HepG2 (cell line): ENCODE data around the gene SYNE2. TPM values are rescaled to one million over a fixed set of nuclear protein-coding genes. Genes with fewer than 3 reads are reported as not detected.

Source experiments
- ATAC-seq: fragments of 200-7000 bp; cut with Tn5 transposase; 3 replicates; pipeline ENCODE4 v1.9.1; 2020; ENCODE audit warnings: mild to moderate bottlenecking, moderate library complexity
- Bru-seq: library from RNA; stranded (reverse); fragments of 400-500 nt; gene quantifications from one replicate; lab custom pipeline; 2021; lab: Mats Ljungman, UMichigan
- BruChase-seq, 2 experiments: library from RNA; stranded (reverse); fragments of 400-500 nt; gene quantifications; one replicate each; lab custom pipeline; 2021; lab: Mats Ljungman, UMichigan
- BruUV-seq: library from RNA; stranded (reverse); fragments of 400-500 nt; replicated peaks from 2 replicates; lab custom pipeline; 2021; lab: Mats Ljungman, UMichigan
- CTCF ChIA-PET: fragments of 300-600 bp; formaldehyde crosslinking; extraction: SDS; loops from one replicate; lab custom pipeline; 2021; ENCODE audit warnings: low total read pairs, inconsistent platforms, low intra/inter-chr PET ratio; lab: Yijun Ruan, JAX
- POLR2A ChIA-PET: fragments of 350-600 bp; sonication (Branson Sonifier 250); formaldehyde crosslinking; loops from one replicate; lab custom pipeline; 2020; ENCODE audit warnings: antibody characterized with exemption, inconsistent platforms; lab: Yijun Ruan, JAX
- DNase-seq: peaks from one replicate; pipeline ENCODE4 v3.0.0-alpha.2; 2015; ENCODE audit warnings: low spot score
- FAIRE-seq: peaks from 3 replicates; lab custom pipeline; 2011; peaks lifted over from hg19 to GRCh38; lab: Jason Lieb, UNC
- H2AFZ ChIP-seq: one replicate; pipeline ENCODE4 v1.6.1; 2011; ENCODE audit warnings: low read length, inconsistent platforms
- H3K27ac ChIP-seq: fragments of 300-600 bp; 3 replicates; pipeline ENCODE4 v1.8.0; 2011; ENCODE audit warnings: mixed run types, mild to moderate bottlenecking, mixed read lengths, low read length, inconsistent platforms; ENCODE audit not compliant: insufficient read depth; ENCODE audit errors: extremely low read length
- H3K27me3 ChIP-seq, 2 experiments: fragments of 200-600 bp in 1 of 2; 2 replicates in 1 of 2; 3 replicates in 1 of 2; pipeline versions ENCODE4 v1.6.0 to v1.8.0; 2011; ENCODE audit warnings: low read length in 2 of 2, mild to moderate bottlenecking in 2 of 2, moderate library complexity in 2 of 2, inconsistent platforms in 1 of 2; ENCODE audit not compliant: insufficient read depth in 2 of 2, control insufficient read depth in 1 of 2
- H3K36me3 ChIP-seq, 2 experiments: fragments of 200-600 bp in 1 of 2; replicated peaks in 1 of 2; 2 replicates in 1 of 2; 3 replicates in 1 of 2; pipeline versions ENCODE4 v1.5.1 to v1.8.0; 2011; ENCODE audit warnings: low read length in 2 of 2, inconsistent platforms in 1 of 2; ENCODE audit not compliant: insufficient read depth in 2 of 2, control insufficient read depth in 1 of 2
- H3K4me1 ChIP-seq: 2 replicates; pipeline ENCODE4 v1.5.1; 2012; ENCODE audit warnings: low read length, inconsistent platforms; ENCODE audit not compliant: insufficient read depth
- H3K4me2 ChIP-seq: 2 replicates; pipeline ENCODE4 v1.6.0; 2011; ENCODE audit warnings: low read depth, low read length, inconsistent platforms
- H3K4me3 ChIP-seq, 3 experiments: fragments of 200-600 bp in 1 of 3; sonication (generic), shearing (Covaris generic) in 1 of 3; replicated peaks in 1 of 3; 2 replicates each; pipeline ENCODE4 v1.5.1; 2011 to 2016; ENCODE audit warnings: low read length in 3 of 3, inconsistent platforms in 2 of 3, low read depth in 2 of 3, mild to moderate bottlenecking in 2 of 3, control low read depth in 1 of 3, mixed read lengths in 1 of 3; ENCODE audit not compliant: insufficient read depth in 1 of 3
- H3K79me2 ChIP-seq: one replicate; pipeline ENCODE4 v1.6.1; 2011; ENCODE audit warnings: low read length, inconsistent platforms; ENCODE audit not compliant: insufficient read depth
- H3K9ac ChIP-seq: 2 replicates; pipeline ENCODE4 v1.6.0; 2011; ENCODE audit warnings: mild to moderate bottlenecking, low read depth, low read length, inconsistent platforms; ENCODE audit not compliant: insufficient read depth
- H3K9me3 ChIP-seq: 2 replicates; pipeline ENCODE4 v1.5.1; 2012; ENCODE audit warnings: mild to moderate bottlenecking, low read length
- H4K20me1 ChIP-seq: 2 replicates; pipeline ENCODE4 v1.6.0; 2011; ENCODE audit warnings: inconsistent platforms, mild to moderate bottlenecking, low read length, moderate library complexity; ENCODE audit not compliant: insufficient read depth
- KLF12 ChIP-seq: sonication (generic); formaldehyde crosslinking; IDR thresholded peaks from 2 replicates; pipeline ENCODE4 v1.4.0; 2020; ENCODE audit warnings: missing genetic modification reagents, borderline replicate concordance
- MED13 ChIP-seq: sonication (generic); formaldehyde crosslinking; IDR thresholded peaks from 2 replicates; pipeline ENCODE4 v1.5.0; 2020; ENCODE audit warnings: missing genetic modification reagents
- SMARCC2 ChIP-seq: fragments of 450-650 bp; IDR thresholded peaks from 2 replicates; pipeline ENCODE4 v1.6.1; 2017; ENCODE audit warnings: antibody characterized with exemption, mild to moderate bottlenecking
- ZMYM4 ChIP-seq: sonication (generic); formaldehyde crosslinking; IDR thresholded peaks from 2 replicates; pipeline ENCODE4 v1.8.1; 2023; ENCODE audit warnings: mild to moderate bottlenecking, missing genetic modification reagents
- WGBS: methylation state at CpG from one replicate; pipeline ENCODE4 v1.1.6; 2017; ENCODE audit warnings: low lambda C conversion rate; 5-methylcytosine and 5-hydroxymethylcytosine counted together
- in situ Hi-C: cut with HindIII; loops from 2 replicates; pipeline ENCODE4 v1.10.0; 2017; ENCODE audit warnings: low pct_unique_long_range_greater_than_20kb; ENCODE audit not compliant: extremely low pct_ligation_motif_present
- intact Hi-C: fragments of 100-400 bp; cut with micrococcal nuclease; formaldehyde crosslinking; loops from one replicate; pipeline ENCODE4 v1.10.0; 2022; ENCODE audit not compliant: unreplicated experiment
- long read RNA-seq, 2 experiments: library from RNA in 1 of 2; library from polyadenylated mRNA in 1 of 2; stranded (forward) in 1 of 2; unstranded in 1 of 2; transcript quantifications; one replicate each; pipeline ENCODE4 v2.0.0, GENCODE V29; 2019 to 2022
- polyA minus RNA-seq, 3 experiments: library from RNA; depleted of rRNA, polyadenylated mRNA; stranded (reverse); fragments of >200 nt; gene quantifications; 2 replicates each; pipeline ENCODE4 v1.2.3, GENCODE V29; 2011; ENCODE audit warnings: low replicate concordance in 1 of 3
- polyA plus RNA-seq, 8 experiments: library from polyadenylated mRNA; depleted of rRNA in 3 of 8; stranded (reverse) in 7 of 8; unstranded in 1 of 8; fragments of >200 nt; fragmentation: Illumina TruSeq in 4 of 8; extraction: Trizol in 4 of 8; gene quantifications; 2 replicates each; pipeline versions ENCODE4 v1.2.1 to v1.2.3, GENCODE V29; 2011 to 2016; ENCODE audit warnings: low read depth in 4 of 8, missing spikeins in 1 of 8, mixed read lengths in 1 of 8; ENCODE audit not compliant: insufficient read depth in 1 of 8
- total RNA-seq, 5 experiments: library from RNA; depleted of rRNA; stranded (reverse); fragments of >200 nt; fragmentation: Illumina TruSeq; extraction: Trizol; gene quantifications; 2 replicates each; pipeline ENCODE4 v1.2.3, GENCODE V29; 2016; ENCODE audit warnings: low read depth in 1 of 5
- TF ChIP-seq, protein P1 (sequence below): sonication (generic); formaldehyde crosslinking; IDR thresholded peaks from 2 replicates; pipeline ENCODE4 v1.4.0; 2020; ENCODE audit warnings: mild to moderate bottlenecking, missing genetic modification reagents
- TF ChIP-seq, protein P2 (sequence below): sonication (generic); formaldehyde crosslinking; IDR thresholded peaks from 2 replicates; pipeline ENCODE4 v1.5.0; 2020; ENCODE audit warnings: mild to moderate bottlenecking, missing genetic modification reagents, moderate library complexity
- TF ChIP-seq, protein P3 (sequence below): sonication (generic); formaldehyde crosslinking; IDR thresholded peaks from 2 replicates; pipeline ENCODE4 v1.4.0; 2020; ENCODE audit warnings: missing genetic modification reagents

The SYNE2 gene, protein sequence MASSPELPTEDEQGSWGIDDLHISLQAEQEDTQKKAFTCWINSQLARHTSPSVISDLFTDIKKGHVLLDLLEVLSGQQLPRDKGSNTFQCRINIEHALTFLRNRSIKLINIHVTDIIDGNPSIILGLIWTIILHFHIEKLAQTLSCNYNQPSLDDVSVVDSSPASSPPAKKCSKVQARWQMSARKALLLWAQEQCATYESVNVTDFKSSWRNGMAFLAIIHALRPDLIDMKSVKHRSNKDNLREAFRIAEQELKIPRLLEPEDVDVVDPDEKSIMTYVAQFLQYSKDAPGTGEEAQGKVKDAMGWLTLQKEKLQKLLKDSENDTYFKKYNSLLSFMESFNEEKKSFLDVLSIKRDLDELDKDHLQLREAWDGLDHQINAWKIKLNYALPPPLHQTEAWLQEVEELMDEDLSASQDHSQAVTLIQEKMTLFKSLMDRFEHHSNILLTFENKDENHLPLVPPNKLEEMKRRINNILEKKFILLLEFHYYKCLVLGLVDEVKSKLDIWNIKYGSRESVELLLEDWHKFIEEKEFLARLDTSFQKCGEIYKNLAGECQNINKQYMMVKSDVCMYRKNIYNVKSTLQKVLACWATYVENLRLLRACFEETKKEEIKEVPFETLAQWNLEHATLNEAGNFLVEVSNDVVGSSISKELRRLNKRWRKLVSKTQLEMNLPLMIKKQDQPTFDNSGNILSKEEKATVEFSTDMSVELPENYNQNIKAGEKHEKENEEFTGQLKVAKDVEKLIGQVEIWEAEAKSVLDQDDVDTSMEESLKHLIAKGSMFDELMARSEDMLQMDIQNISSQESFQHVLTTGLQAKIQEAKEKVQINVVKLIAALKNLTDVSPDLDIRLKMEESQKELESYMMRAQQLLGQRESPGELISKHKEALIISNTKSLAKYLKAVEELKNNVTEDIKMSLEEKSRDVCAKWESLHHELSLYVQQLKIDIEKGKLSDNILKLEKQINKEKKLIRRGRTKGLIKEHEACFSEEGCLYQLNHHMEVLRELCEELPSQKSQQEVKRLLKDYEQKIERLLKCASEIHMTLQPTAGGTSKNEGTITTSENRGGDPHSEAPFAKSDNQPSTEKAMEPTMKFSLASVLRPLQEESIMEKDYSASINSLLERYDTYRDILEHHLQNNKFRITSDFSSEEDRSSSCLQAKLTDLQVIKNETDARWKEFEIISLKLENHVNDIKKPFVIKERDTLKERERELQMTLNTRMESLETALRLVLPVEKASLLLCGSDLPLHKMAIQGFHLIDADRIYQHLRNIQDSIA (N-terminal part only)
- total RNA-seq (2016; rRNA removed; fragmentation: Illumina TruSeq; extraction: Trizol) (13.3 and 19.5 TPM in 2 replicates), polyA plus RNA-seq (2011; rRNA removed) (6.2 and 6.4 TPM in 2 replicates), polyA minus RNA-seq (2011; rRNA and poly(A)+ RNA removed; ENCODE audit: low replicate concordance) (21.2 and 137 TPM in 2 replicates), Bru-seq, nascent RNA (percentile 47 among the genes with signal in this experiment), BruChase-seq, experiment 1, labeled RNA remaining after a 6-hour chase (percentile 55 among the genes with signal in this experiment), BruChase-seq, experiment 2, labeled RNA remaining after a 2-hour chase (percentile 51 among the genes with signal in this experiment)
- 3.3 and 4.7 TPM in 2 replicates for total RNA-seq (2016; cell fraction: cytosol; rRNA removed; fragmentation: Illumina TruSeq; extraction: Trizol; ENCODE audit: low read depth)
- total RNA-seq (2016; cell fraction: insoluble cytoplasmic fraction; rRNA removed; fragmentation: Illumina TruSeq; extraction: Trizol), result 13.6 and 17.1 TPM in 2 replicates
- total RNA-seq (2016; cell fraction: membrane; rRNA removed; fragmentation: Illumina TruSeq; extraction: Trizol), result 4.5 and 4.9 TPM in 2 replicates
- 24.4 and 24.6 TPM in 2 replicates for total RNA-seq (2016; cell fraction: nucleus; rRNA removed; fragmentation: Illumina TruSeq; extraction: Trizol)
- 3.3 and 4.5 TPM in 2 replicates for polyA plus RNA-seq (2011; cell fraction: cytosol; rRNA removed)
- 21.7 and 22.7 TPM in 2 replicates for polyA plus RNA-seq (2011; cell fraction: nucleus; rRNA removed)
- polyA plus RNA-seq (2012), result 4.5 and 5.0 TPM in 2 replicates
- 0.34 and 0.63 TPM in 2 replicates for polyA plus RNA-seq (2016; cell fraction: cytosol; fragmentation: Illumina TruSeq; extraction: Trizol; ENCODE audit: low read depth)
- polyA plus RNA-seq (2016; cell fraction: insoluble cytoplasmic fraction; fragmentation: Illumina TruSeq; extraction: Trizol; ENCODE audit: low read depth), result 7.2 and 9.1 TPM in 2 replicates
- polyA plus RNA-seq (2016; cell fraction: membrane; fragmentation: Illumina TruSeq; extraction: Trizol; ENCODE audit: low read depth), result 0.87 and 1.0 TPM in 2 replicates
- 13.5 and 14.3 TPM in 2 replicates for polyA plus RNA-seq (2016; cell fraction: nucleus; fragmentation: Illumina TruSeq; extraction: Trizol; ENCODE audit: insufficient read depth, low read depth)
- 9.4 and 14.6 TPM in 2 replicates for polyA minus RNA-seq (2011; cell fraction: cytosol; rRNA and poly(A)+ RNA removed)
- polyA minus RNA-seq (2011; cell fraction: nucleus; rRNA and poly(A)+ RNA removed), result 55.6 and 61.7 TPM in 2 replicates
- long read RNA-seq, experiment 1, partial matches to known transcripts, result 2 of 3 reads
- long read RNA-seq, experiment 1, other reads (novel, unspliced or antisense), result 1 of 3 reads
- long read RNA-seq, experiment 2, partial matches to known transcripts, result 4 of 9 reads
- long read RNA-seq, experiment 2, other reads (novel, unspliced or antisense), result 5 of 9 reads

DNA sequence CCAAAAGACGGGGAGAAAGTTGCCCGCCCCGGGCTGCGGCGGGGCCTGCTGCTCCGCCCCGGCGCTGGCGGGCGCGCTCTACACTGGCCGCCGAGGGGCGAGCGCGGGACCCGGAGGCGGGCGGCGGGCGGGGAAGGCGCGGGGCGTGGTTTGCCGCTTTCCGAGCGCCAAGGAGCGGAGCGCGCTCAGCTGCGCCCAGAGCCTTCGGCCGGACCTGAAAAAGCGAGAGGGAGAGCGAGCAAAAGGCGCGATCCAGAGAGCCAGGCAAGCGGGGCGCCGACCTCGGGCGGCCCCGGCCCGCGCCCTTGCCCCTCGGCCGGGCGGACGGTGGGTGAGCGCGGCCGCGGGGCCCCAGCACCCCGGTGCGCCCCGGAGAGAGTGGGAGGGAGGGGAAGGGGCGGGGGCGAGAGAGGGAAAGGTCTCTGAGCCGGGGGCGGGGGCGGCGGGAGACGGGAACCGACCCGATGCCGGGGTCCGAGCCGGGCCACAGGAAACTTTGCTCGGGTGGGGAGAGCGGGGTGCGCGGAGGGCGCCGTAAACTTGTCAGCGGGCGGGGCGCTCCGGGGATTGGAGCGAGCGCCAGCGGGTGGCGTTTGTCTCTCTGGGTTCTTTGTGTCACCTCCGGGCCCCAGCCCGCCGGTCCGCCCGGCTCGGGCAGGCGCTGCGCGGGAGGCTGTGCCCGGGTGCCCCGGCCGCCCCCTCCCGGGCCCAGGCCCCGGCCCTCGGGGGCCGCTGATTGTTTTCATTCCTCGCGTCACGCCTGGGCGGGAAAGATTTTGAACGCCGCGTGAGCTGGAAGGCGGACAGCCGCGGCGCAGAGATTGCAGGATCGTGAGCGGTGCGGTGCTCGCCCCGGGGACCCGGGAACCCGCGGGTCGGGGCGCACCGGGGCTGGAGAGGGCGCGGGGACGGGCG is at the start of gene SYNE2:
Gene SYNE2 (plus strand): TSS at position 188 of the 915 bp plus-strand sequence. CDS start 56,145 bp downstream, outside the sequence.
- Histone ChIP-seq H3K4me1 (peaks cover 24% of the 10 kb centered on the region), H3K9ac (peak within 1 kb of the TSS; percentile 63), H3K4me3 (peak within 1 kb of the TSS; percentile 76 to 92 (median 82)), H4K20me1 (no peaks in the 10 kb centered on the region), H3K36me3 (no peaks in the 10 kb centered on the region), H3K27me3 (no peaks in the 10 kb centered on the region; a peak in 1 of 5 replicates), H3K79me2 (peaks cover 10% of the 10 kb centered on the region), H3K9me3 (no peaks in the 10 kb centered on the region), H3K27ac (peak within 1 kb of the TSS; percentile 50), H2AFZ (peak within 1 kb of the TSS; percentile 79), H3K4me2 (peak within 1 kb of the TSS; percentile 85)
- FAIRE-seq, result no peak
- ChIA-PET CTCF (no interaction called here), POLR2A (interaction anchor here (0.7 to 1.7 kb wide), 2 partner anchors 11 to 205 kb away, joined by 3 to 5 read pairs; no protein-coding TSS in a partner anchor)
- in situ Hi-C loops (no loop called here), intact Hi-C loops (loop anchor here (2.0 to 10.0 kb wide), 3 partner anchors 44 to 142 kb away; no protein-coding TSS in a partner anchor)
- peak; percentile 96 for ATAC-seq
- no TSS peak for BruUV-seq
- peak; percentile 38 for DNase-seq
- 3% methylated on average over 31 of the region's 124 CpGs for WGBS
- TF ChIP-seq, protein P1, sequence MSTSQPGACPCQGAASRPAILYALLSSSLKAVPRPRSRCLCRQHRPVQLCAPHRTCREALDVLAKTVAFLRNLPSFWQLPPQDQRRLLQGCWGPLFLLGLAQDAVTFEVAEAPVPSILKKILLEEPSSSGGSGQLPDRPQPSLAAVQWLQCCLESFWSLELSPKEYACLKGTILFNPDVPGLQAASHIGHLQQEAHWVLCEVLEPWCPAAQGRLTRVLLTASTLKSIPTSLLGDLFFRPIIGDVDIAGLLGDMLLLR (CRISPR knock-in tag), result no peak
- TF ChIP-seq MED13 (CRISPR knock-in tag) (no peak), KLF12 (CRISPR knock-in tag) (peak; percentile 25; the same call in 1 of the 2 replicates), ZMYM4 (CRISPR knock-in tag) (0 out of 2 replicates have a peak, but pooled peaks have one; percentile 24), SMARCC2 (no peak)
- TF ChIP-seq, protein P2, sequence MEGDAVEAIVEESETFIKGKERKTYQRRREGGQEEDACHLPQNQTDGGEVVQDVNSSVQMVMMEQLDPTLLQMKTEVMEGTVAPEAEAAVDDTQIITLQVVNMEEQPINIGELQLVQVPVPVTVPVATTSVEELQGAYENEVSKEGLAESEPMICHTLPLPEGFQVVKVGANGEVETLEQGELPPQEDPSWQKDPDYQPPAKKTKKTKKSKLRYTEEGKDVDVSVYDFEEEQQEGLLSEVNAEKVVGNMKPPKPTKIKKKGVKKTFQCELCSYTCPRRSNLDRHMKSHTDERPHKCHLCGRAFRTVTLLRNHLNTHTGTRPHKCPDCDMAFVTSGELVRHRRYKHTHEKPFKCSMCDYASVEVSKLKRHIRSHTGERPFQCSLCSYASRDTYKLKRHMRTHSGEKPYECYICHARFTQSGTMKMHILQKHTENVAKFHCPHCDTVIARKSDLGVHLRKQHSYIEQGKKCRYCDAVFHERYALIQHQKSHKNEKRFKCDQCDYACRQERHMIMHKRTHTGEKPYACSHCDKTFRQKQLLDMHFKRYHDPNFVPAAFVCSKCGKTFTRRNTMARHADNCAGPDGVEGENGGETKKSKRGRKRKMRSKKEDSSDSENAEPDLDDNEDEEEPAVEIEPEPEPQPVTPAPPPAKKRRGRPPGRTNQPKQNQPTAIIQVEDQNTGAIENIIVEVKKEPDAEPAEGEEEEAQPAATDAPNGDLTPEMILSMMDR (CRISPR knock-in tag), result peak; percentile 30
- TF ChIP-seq, protein P3, sequence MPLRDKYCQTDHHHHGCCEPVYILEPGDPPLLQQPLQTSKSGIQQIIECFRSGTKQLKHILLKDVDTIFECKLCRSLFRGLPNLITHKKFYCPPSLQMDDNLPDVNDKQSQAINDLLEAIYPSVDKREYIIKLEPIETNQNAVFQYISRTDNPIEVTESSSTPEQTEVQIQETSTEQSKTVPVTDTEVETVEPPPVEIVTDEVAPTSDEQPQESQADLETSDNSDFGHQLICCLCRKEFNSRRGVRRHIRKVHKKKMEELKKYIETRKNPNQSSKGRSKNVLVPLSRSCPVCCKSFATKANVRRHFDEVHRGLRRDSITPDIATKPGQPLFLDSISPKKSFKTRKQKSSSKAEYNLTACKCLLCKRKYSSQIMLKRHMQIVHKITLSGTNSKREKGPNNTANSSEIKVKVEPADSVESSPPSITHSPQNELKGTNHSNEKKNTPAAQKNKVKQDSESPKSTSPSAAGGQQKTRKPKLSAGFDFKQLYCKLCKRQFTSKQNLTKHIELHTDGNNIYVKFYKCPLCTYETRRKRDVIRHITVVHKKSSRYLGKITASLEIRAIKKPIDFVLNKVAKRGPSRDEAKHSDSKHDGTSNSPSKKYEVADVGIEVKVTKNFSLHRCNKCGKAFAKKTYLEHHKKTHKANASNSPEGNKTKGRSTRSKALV (CRISPR knock-in tag), result peak; percentile 63
